ENCODE results near the gene CHRND. TPM values are rescaled to one million over a fixed set of nuclear protein-coding genes. Genes with fewer than 3 reads are reported as not detected.

CHRND gene
- total and polyA plus RNA-seq, 2 experiments from 2014 or later: not detected

DNA sequence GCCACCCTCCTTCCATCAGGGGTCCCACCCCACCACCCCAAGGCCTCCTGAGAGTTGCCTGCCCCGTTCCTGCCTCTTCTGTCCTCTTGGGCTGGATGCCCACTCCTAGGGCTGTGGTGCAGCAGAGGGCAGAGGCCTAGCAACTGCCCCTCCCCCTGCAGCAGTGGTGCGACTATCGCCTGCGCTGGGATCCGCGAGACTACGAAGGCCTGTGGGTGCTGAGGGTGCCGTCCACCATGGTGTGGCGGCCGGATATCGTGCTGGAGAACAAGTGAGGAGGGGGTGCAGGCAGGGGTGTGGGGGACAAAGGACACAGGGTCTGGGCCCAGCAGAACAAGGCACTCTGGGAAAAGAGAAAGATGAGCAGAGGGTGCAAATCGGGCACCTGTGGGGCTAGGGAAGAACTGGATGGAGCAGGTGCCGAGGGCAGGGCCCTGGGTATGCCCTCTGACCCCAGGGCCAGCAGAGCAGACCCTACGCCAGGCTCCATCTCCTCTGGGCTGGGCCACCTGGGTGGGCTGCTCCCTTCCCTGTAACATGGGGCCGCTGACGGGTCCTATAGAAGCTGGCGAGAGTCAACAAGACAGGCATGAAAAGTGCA, 14.6 kb downstream of the CHRND start:
- H3K27ac ChIP-seq: no peak overlapping the region
- TF ChIP-seq CTCF (IDR thresholded peaks at IDR 0.05; ENCODE audit: poor library complexity): no peak
- no peak for TF ChIP-seq EZH2phosphoT487 (IDR thresholded peaks at IDR 0.05; ENCODE audit: low read depth, severe bottlenecking, unreplicated experiment)
- TF ChIP-seq EZH2 (IDR thresholded peaks at IDR 0.05; ENCODE audit: borderline replicate concordance): no peak
- H3K79me2 ChIP-seq: no peaks in the 10 kb centered on the region
- no peaks in the 10 kb centered on the region for H4K20me1 ChIP-seq (ENCODE audit: insufficient read depth, poor library complexity, severe bottlenecking)
- no peak overlapping the region for H3K4me2 ChIP-seq
- no peaks in the 10 kb centered on the region for H3K4me1 ChIP-seq (ENCODE audit: insufficient read depth)
- no peak overlapping the region for H3K4me3 ChIP-seq
- H3K27me3 ChIP-seq: no peaks in the 10 kb centered on the region
- no peaks in the 10 kb centered on the region for H3K36me3 ChIP-seq (replicated peaks; ENCODE audit: insufficient read depth, low read depth)
- H2AFZ ChIP-seq: no peak overlapping the region
- no peaks in the 10 kb centered on the region for H3K9me2 ChIP-seq (replicated peaks; ENCODE audit: insufficient read depth)
- no peaks in the 10 kb centered on the region for H3K9me3 ChIP-seq (ENCODE audit: low read depth)
- DNase-seq (ENCODE audit: low spot score): no peak
- WGBS (ENCODE audit: low lambda C conversion rate, missing lambda C conversion rate): 94% methylated on average over 17 of the region's 17 CpGs

DNA sequence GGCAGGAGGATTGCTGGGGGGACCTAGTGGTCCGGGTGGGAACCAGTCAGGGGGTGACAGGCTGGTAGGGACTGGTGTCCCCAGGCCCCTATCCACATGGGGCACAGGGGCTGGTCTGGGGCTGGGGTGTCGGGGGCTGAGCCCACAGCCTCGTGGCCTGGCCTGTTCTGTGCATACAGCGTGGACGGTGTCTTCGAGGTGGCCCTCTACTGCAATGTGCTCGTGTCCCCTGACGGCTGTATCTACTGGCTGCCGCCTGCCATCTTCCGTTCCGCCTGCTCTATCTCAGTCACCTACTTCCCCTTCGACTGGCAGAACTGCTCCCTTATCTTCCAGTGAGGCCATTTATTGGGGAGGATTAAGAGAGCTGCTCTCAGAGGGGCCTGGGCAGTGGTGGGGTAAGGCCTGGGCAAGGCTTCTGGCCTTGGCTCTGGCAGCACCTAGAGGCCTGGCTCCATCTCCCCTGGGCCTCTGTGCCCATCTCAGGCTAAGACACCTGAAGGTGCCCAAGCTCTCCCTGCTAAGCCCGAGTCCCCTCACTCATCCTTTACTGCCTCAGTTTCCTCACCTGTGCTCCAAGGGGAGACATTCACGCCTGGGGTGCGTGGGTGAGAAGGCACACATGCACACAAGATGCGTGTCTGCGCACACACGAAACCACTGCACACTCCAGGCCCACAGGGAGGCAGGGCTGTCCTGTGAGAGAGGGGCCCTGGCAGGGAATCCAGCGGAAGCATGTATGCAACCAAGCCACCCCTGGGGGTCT, 15.4 kb downstream of the CHRND start:
- no peak for TF ChIP-seq EZH2phosphoT487 (IDR thresholded peaks at IDR 0.05; ENCODE audit: low read depth, severe bottlenecking, unreplicated experiment)
- no peak for TF ChIP-seq EZH2 (IDR thresholded peaks at IDR 0.05; ENCODE audit: borderline replicate concordance)
- TF ChIP-seq CTCF (IDR thresholded peaks at IDR 0.05; ENCODE audit: poor library complexity): no peak
- 76% methylated on average over 15 of the region's 19 CpGs for WGBS (ENCODE audit: low lambda C conversion rate, missing lambda C conversion rate)

DNA sequence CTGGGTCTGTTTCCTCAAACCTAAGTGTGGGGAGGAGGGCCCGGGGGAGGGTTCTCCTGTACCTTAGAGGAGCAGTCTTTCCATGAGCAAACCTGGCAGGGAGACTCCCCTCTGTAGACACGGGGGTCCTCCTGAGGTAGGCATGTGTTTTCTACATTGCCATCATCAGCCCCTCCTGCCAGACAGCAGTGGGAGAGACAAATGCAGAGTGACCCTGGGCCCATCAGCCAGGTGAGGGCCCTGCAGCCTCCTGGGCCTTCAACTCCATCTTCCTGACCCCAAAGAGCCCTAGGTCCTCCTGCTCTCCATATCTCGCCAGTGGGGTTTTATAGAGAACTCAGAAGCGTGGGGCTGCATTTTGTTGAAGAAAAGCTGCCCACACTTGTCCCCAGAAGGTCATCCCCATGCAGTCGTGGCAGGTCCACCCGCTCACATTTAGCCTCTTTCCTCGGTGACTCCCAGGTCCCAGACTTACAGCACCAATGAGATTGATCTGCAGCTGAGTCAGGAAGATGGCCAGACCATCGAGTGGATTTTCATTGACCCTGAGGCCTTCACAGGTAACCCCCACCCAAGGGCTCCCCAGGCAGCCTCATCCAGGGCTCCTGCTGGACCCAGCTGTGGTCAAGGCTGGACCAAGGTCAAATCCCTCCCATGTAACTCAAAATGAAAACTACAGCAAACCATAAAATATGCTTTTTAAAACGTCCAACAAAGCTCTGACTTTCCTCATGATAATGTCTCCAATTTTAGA, 16.2 kb downstream of the CHRND start:
- Histone ChIP-seq H2AFZ (no peak overlapping the region), H3K79me2 (peaks cover 8% of the 10 kb centered on the region), H3K4me1 (ENCODE audit: insufficient read depth) (no peaks in the 10 kb centered on the region), H3K4me3 (no peak overlapping the region), H3K9me3 (ENCODE audit: low read depth) (no peaks in the 10 kb centered on the region), H4K20me1 (ENCODE audit: insufficient read depth, poor library complexity, severe bottlenecking) (no peaks in the 10 kb centered on the region), H3K9me2 (replicated peaks; ENCODE audit: insufficient read depth) (no peaks in the 10 kb centered on the region), H3K27me3 (no peaks in the 10 kb centered on the region), H3K4me2 (no peak overlapping the region), H3K36me3 (replicated peaks; ENCODE audit: insufficient read depth, low read depth) (no peaks in the 10 kb centered on the region), H3K27ac (no peak overlapping the region)
- TF ChIP-seq EZH2 (IDR thresholded peaks at IDR 0.05; ENCODE audit: borderline replicate concordance): no peak
- no peak for TF ChIP-seq EZH2phosphoT487 (IDR thresholded peaks at IDR 0.05; ENCODE audit: low read depth, severe bottlenecking, unreplicated experiment)
- no peak for TF ChIP-seq CTCF (IDR thresholded peaks at IDR 0.05; ENCODE audit: poor library complexity)
- DNase-seq (ENCODE audit: low spot score): no peak
- 78% methylated on average over 9 of the region's 9 CpGs for WGBS (ENCODE audit: low lambda C conversion rate, missing lambda C conversion rate)

More for the DNA sequence above, 15.4 kb downstream of the CHRND start:
- Histone ChIP-seq H3K79me2 (peaks cover 1% of the 10 kb centered on the region), H3K4me3 (no peak overlapping the region), H3K9me2 (replicated peaks; ENCODE audit: insufficient read depth) (no peaks in the 10 kb centered on the region), H3K27ac (no peak overlapping the region), H3K36me3 (replicated peaks; ENCODE audit: insufficient read depth, low read depth) (no peaks in the 10 kb centered on the region), H3K4me1 (ENCODE audit: insufficient read depth) (no peaks in the 10 kb centered on the region), H3K4me2 (no peak overlapping the region), H2AFZ (no peak overlapping the region), H4K20me1 (ENCODE audit: insufficient read depth, poor library complexity, severe bottlenecking) (no peaks in the 10 kb centered on the region), H3K9me3 (ENCODE audit: low read depth) (no peaks in the 10 kb centered on the region), H3K27me3 (no peaks in the 10 kb centered on the region)
- DNase-seq (ENCODE audit: low spot score): peak; percentile 11
